ENCODE results near the gene UGDH.
A peak's percentile ranks its signal among the peaks of the same experiment; 100 is the strongest.

UGDH gene

GRCh38 chr4:39456946-39457763 is 70.1 kb downstream of the UGDH start:
- DNase-seq (ENCODE audit: insufficient read length, low spot score): no peak
- no peak for FAIRE-seq

- FAIRE-seq: no peak
- DNase-seq (ENCODE audit: insufficient read length, low spot score): no peak
Measured at GRCh38 chr4:39455486-39455885, 71.8 kb downstream of the UGDH start.

- DNase-seq (ENCODE audit: insufficient read length, low spot score) (no peak), FAIRE-seq (no peak)
Measured at GRCh38 chr4:39453738-39454137, 73.5 kb downstream of the UGDH start.

GRCh38 chr4:39452860-39453587 is 74.2 kb downstream of the UGDH start:
- DNase-seq (ENCODE audit: insufficient read length, low spot score) (no peak), FAIRE-seq (no peak)

GRCh38 chr4:39452153-39452859 is 74.9 kb downstream of the UGDH start:
- no peak for FAIRE-seq
- no peak for DNase-seq (ENCODE audit: insufficient read length, low spot score)

GRCh38 chr4:39451423-39452023 is 75.7 kb downstream of the UGDH start:
- DNase-seq (ENCODE audit: insufficient read length, low spot score) (no peak), FAIRE-seq (peak; percentile 14)

GRCh38 chr4:39450618-39451017 is 76.6 kb downstream of the UGDH start:
- FAIRE-seq (no peak), DNase-seq (ENCODE audit: insufficient read length, low spot score) (no peak)
